NCI-H1930 (cell line): ENCODE measurements around the gene ATP8B4.
A peak's percentile ranks its signal among the peaks of the same experiment; 100 is the strongest.

Source experiments
- DNase-seq, 2 experiments: peaks; one replicate each; lab custom pipeline; 2025; lab: John Stamatoyannopoulos, UW

Gene ATP8B4

DNA sequence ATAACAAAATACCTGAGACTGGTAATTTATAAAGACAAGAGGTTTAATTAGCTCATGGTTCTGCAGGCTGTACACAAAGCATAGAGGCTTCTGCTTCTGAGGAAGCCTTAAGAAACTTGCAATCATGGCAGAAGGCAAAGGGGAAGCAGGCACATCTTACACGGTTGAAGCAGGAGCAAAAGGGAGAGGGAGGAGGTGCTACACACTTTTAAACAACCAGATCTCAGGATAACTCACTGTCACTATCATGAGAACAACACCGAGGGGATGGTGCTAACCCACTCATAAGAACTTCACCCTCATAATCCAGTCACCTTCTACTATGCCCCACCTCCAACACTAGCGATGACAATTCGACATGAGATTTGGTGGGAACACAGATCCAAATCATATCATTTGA lies 54.4 kb downstream of the ATP8B4 start:
- no peak for DNase-seq

DNA sequence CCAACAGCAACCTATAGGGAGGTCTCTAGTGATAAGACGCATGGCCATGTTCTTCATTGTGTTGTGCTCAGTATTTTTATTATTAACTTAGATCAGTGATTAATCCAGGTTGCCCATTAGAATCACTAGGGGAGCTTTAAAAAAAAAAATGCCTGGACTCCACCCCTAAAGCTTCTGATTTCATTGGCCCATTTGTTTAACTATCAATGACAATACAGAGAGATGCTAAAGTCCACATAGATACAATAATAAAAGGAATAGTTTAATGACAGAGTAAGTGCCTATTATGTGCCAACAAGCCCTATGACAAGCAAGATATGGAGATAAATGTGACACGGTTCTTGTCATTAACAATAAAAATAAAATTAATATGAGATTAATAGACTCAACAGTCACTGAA lies 55.8 kb downstream of the ATP8B4 start:
- no peak for DNase-seq

DNA sequence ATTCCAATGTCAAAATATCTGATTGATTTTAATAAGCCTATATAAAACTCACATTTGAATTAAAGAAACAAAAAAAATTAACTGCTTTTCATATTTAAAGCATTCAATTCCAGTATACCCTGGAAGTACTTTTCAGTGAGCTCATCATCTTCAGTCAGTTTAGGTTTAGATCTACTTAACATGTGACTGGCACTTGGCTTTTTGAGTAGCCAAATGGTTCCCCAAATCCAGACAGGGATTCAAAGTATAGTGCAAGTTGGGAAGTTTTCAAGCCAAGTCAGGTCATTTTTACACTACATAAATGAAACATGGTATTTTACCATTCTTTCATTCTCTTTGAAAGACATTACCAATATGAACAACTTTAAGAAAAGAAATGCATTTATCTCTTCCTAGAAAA lies 57.5 kb downstream of the ATP8B4 start:
- no peak for DNase-seq

DNA sequence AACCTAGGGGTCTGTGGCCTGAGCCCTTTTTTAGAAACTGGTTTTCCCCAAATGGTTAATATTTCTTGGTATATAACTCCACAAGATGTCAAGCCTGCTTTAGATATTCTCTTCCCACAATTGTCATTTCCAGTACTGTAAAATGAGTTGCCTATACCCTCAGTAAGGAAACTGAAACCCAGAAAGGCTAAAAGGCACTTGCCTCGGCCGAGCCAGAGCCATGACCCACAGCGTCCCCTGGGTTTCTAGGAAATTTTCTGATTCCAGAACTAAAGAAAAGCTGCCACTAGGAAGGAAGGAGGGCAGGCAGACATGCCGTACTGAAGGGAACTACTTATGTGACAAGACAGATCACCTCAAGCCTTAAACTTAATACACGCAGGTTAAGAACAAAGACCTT lies 59.1 kb downstream of the ATP8B4 start:
- no peak for DNase-seq

DNA sequence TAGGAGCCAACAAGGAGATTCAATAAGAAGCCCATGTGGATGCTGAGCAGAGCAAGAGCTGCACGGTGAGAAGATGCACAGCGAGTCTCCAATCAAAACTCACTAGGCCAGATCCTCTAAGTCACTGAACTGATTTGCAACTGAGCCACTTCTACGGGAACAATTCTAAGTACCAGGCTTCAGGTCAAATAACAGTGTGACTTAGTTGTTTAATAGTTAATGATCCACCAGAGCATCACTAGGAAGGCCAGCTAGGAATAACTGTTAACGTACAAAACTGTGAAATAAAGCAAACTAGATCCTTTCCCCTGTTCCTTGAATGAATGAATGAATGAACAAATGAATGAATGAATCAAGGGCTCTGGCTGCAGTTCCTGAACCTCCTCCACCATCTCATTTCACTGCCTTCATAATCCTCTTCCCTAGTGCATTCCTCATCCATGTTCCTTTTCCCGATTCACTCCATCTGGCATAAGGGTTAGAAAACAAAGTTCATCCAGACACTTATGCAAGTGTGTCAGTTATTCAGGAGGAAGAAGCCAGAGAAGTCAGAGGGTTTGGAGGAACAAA lies 59.7 kb downstream of the ATP8B4 start:
- no peak for DNase-seq

DNA sequence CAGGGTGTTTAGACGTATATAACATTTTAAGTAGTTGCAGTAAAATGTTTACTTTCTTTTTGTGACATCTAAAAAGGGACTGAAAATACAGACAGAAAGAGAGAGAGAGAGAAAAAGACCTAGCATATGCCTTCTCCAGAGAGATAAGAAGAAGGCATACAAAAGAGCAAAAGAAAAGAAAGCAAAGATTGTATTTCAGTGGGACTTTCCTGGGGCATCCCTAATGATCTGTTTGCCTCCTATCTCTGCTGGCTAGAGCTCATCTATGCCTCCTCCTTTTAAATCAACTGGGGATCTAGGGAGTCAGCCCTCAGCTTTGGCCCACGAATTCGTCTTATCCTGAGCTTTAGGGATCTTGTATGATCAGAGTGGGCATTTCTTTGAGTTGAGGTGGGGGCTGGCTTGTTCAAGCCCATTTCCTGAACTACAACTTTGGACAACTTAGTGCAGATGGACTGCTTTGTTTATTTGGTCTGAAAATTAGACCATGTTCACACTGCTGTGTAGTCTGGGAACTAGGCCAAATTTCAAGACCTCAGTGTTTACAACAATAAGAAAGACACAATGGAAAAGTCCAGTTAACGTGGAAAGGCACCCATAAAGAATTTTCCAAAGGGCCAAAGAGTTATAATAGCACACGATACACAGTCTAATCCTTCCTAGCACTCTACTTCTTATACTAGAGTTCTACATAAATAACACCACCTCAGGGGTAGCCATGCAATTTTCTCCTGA lies 61.0 kb downstream of the ATP8B4 start:
- DNase-seq, result no peak

DNA sequence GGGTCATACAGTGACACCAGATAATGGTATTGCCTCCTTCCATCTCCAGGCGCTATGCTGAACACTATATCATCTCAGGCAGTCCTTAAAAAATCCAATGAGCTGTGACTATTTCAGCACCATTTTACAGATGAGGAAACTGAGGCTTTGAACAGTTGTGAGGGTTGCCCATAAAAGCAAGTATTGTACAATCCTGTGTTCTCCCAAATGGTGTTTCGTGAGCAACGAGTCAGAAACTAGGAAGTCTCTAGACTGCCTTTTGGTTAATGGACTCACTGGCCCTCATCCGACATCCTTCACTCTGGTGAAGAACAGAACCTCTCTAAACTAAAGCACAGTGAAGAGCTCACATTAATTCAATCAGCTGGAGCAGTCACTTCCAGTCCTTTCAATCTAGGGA lies 61.8 kb downstream of the ATP8B4 start:
- no peak for DNase-seq

DNA sequence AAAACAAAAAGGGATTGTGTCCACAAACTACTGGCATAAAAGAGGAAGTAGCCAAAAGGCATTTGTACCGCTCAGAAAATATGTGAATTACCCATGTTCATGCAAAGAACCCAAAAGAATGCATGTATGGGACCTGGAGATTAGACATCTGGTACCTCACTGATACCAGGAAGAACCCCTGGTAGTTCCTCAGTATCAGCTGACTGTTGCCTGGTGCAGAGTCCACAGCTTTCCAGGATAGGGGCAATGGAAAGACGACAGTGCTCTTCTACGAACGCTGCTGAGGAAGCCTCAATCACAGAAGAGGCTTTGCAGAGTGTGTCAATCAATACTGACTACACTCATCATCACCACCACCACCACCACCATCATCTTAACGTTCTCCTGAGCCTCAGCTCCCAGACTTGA lies 63.3 kb downstream of the ATP8B4 start:
- DNase-seq, result no peak

DNA sequence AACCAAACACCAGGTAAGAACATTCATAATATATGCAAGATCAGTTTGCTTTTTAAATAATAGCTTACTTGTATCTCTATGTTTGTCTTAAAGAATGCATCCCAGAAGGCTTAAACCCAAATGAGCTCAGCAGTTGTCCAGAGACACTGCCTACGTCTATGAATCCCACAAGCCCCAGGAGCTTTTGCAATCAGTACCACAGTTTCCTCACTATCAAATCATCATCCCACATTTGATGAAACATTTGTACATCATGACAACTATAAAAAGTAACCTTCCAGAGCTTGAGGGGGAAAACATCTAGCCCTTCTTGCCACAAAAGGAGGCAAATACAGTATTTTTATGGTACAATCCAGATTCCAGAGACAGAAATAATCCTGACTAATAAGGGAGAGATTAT lies 63.7 kb downstream of the ATP8B4 start:
- no peak for DNase-seq

DNA sequence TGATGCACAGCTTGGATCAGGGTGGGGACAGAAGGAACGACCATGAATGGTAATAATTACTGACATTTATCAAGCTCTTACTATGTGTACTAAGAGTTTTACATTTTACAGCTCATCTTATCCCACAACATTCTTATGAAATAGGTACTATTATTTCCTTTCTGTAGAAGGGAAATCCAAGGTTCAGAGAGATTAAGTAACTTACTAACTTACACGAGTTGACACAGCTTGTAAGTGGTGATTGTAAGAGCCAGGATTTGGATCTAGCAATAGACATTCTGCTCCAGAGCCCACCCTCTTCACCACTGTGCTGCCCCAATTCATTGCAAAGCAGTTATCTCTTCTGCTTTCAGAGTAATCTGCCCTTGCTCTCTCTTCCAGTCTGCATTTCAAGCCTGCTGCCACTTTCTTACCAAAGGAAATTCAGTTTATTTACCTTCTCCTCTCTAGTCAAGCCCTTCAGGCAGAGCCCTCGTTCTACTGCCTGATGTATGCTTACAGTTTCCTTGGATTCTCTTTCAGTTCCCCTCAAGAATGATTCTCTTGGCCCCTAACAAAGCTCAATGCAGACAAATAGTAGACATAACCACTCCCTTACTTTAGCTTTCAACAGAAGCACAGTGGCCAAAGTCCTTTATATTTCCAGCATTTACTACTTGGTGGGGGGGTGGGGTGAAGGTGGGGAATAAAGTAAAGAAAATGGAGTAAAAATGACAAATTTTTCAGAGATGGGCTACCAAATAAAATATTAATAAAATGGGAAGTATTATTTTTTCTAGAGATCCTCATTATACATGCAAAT lies 65.8 kb downstream of the ATP8B4 start:
- DNase-seq, result no peak

DNA sequence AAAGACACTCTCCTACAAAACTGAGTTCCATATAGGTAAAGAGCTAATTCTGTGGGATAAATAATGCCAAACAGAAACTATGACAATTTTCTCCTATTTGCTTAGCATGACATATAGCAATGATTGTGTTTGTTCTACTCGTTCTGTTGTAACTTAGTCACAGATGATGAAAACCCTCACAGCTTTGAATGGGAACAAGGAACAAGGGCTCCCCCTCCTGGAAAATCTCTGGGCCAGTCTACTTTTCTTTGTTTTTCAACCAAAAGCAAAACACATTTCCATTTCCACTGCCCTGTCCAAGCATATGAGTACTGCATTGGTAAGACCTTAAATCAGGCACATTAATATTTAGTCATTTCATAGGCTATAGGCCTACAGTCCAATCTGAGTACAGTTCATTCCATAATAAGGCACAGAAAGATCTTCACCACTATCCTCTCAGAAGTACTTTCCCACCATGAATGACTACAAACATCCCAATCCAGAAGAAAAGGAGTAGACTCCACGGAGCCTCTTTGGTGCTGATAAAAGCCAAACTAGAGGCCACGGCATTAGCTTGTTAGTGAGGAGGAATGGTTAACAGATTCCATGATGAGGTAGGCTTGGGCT lies 67.1 kb downstream of the ATP8B4 start:
- DNase-seq, result peak in 1 of 2 experiments; percentile 4

DNA sequence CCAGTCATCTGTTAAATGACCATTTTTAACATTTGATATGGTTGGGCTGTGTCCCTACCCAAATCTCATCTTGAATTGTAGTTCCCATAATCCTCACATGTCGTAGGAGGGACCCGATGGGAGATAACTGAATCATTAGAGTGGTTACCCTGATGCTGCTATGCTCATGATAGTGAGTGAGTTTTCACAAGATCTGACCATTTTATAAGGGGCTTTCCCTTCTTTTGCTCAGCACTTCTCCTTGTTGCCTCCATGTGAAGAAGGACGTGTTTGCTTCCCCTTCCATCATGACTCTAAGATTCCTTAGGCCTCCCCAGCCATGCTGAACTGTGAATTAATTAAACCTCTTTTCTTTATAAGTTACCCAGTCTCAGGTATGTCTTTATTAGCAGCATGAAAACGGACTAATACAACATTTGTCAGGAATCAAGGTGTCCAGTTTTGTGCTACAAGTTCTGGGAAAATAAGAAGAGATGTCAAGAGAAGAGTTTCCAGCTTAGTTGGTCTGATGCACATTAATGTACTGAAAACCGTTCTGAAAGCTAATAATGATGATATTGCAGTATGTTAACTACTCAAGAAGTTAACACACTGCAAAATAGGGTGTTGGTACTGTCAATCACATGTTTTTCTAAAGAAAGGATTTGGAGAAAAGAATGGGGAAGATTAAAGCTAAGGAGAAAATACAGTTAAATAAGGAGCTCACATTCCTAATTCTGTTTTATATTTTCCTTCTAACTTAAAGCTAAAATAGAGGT lies 67.9 kb downstream of the ATP8B4 start:
- no peak for DNase-seq

DNA sequence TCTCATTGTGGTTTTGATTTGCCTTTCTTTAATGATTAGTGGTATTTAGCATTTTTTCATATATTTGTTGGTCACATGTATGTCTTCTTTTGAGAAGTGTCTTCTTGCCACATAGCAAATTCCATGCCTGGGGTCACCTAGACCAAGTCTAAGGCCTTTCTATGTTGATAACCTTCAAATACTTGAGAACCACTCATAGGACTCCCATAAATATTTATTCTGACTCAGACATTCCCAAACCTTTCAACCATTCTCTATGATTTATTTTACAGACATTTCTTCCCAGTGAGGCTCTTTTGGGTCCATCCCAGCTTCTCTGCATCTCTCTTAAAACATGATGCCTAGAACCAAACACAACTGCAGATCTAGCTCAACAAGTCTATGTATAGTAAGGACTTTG lies 69.2 kb downstream of the ATP8B4 start:
- DNase-seq, result no peak

DNA sequence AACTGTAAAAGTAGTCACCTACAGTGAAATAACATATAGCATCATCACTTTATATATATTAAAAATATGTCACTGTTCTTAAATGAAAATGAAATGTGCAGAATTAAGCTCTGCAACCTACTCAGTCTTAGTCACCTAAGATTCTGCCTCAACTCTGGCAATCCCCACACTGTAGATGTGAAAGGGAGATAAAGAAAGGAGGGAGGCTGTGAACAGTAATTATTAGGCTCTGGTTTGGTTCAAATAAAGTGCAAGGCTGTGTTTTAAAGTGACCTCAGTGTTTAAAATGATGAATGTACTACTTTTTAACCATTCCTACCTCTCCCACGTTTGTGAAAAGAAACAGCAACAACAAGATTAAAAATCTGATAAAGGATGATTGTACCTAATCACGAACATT lies 72.2 kb downstream of the ATP8B4 start:
- no peak for DNase-seq

DNA sequence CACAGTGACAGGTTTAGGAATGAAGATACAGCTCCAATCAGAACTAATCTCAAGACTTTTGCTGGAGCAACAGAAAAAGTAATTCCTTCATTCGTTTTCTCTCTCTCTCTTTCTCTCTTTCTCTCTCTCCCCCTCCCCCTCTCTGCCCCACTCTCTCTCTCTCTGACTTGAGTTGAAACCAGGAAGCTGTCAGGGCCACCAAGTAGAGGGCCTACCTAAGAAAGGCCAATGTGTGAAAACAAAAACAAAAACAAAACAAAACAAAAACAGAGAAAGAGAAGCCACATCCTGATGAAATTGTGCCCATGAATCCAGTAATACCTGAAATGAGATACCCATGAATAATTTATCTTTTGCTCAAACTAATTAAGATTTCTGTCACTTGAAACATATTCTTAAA lies 72.9 kb downstream of the ATP8B4 start:
- no peak for DNase-seq

DNA sequence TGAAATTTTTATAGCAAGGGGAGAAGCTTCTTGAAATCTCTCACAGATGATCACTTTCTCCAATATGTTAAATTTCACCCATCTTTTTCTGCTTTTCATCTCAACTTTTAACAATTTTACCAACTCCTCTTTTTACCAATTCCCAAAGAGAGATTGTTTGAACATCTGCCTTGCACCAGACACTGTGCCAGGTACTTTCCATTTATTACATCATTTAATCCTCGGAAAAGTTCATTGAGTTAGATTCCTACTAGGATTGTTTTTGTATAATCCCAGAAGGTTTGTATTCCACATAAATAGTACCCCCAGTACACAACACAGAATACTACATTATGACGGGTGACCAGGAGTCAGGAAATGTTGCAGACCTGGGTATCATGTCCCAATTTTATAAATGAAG lies 74.1 kb downstream of the ATP8B4 start:
- no peak for DNase-seq

DNA sequence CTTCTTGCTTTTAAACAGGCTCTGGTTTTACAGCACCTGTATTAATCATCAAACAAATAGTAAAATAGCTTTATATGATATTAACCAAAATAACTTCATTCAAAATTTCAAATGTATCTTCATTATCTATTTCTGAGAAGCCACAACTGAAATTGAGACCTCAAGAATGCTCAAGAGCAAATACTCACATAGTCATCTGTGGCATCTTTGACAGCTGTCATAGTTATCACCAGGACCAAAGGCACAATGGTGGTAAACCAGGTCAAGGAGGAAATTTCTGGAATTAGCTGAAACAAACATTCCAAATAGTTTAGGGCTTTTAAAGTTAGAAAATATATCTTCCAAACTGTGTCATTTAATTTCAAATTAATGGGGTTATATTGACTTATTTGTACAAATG lies 74.6 kb downstream of the ATP8B4 start:
- DNase-seq, result no peak

DNA sequence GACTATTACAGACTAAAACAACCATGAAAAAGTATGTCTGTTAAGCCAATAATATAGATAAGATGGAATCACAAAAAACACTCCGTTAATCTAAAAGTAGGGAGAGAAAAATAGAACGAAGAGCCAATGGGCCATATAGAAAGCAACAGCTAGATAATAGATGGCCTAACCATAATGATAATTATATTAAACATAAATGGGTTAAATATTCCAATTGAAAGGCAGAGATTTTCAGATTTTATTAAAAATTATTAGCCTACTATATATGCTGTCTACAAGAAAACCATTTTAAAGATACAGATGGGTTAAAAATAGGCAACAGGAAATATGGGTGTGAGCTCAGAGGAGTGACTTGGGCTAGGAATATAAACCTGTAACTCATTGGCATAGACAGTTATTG lies 76.3 kb downstream of the ATP8B4 start:
- DNase-seq, result no peak

DNA sequence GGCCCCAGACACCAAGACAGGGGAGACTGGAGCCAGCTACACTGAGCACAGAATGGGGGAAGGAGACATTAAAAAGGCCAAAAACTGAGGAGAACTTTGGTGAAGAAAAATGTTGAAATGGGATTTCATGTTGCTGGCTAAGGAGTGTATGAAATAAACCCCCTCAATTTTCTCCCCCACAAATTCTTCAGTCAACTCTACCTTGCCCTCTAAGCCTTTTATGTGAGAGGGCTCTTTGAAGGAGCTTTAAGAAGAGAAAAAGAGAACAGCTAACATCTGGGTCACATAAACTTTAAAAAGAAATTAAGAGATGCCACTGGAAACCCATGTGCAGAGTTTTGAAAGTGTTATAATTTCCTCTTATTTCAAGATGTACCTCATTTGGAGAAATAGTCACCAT lies 88.6 kb downstream of the ATP8B4 start:
- no peak for DNase-seq

DNA sequence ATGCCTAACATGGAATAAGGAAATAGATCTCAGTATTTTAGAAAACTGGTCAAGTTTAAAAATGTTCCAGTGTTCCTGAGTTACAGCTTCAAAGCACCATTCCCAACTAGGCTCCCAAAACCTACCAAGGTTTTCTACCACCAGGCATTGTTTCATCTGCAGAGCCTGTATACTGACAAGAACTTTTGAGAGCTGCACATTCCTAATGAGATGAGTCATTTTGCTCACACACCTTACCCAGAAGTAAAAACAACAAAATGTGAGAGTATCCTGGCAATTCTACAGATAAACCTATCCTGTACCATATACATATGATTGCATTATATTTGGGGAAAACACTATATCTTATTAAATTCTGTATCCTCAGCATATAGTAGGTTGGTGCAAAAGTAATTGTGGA lies 90.7 kb downstream of the ATP8B4 start:
- DNase-seq, result no peak

DNA sequence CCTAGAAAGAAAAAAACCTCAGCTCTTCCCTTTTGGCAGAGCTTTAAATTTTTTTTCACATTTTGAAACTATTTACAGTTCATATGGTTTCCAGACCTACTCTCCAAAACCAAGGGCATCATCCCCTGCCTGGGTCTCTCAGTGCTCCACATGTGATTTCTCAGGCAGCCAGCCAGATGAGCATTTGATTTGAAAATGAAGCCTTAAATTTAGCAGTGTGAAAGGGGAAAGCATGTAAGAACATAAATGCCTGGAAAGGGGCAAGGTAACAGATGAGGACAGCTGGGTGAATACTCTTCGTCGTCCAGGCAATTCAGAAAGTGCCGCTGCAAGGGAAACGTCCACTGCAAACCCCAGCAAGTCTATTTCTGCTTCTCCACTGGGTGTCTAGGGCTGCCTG lies 94.8 kb downstream of the ATP8B4 start:
- no peak for DNase-seq

DNA sequence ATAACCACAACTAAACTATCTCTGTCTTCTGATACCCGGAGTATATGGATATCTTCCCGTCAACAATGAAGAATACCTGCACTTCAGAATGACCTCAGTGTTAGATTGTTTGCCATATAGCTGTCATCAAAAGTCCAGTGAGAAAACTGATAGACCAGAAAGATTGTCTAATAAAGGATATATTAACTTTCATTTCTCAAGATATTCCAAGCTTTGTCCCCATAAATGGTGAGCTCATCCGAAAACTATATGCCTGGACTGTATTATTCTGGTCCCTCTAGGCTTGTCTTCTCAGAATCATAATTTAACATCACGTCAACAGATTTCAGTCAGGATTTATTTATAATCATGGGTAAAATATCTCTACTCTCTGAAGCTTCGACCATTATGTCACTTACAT lies 100.5 kb downstream of the ATP8B4 start:
- no peak for DNase-seq
